Kidney (tissue), 14 donors: ENCODE measurements around the gene POLR1E. TPM values are rescaled to one million over a fixed set of nuclear protein-coding genes. Genes with fewer than 3 reads are reported as not detected.

ENCODE experiments used
- DNase-seq, 5 donors: peaks; one replicate each; pipeline ENCODE4 v3.0.0-alpha.2; 2013 to 2020
- FAIRE-seq: peaks from 2 replicates; lab custom pipeline; 2012; peaks lifted over from hg19 to GRCh38; lab: Jason Lieb, UNC
- H3K27ac ChIP-seq, 2 donors: one replicate each; pipeline ENCODE4 v1.7.0; 2013; ENCODE audit warnings: low read depth in 2 of 2, low read length in 2 of 2, inconsistent platforms in 1 of 2
- H3K27me3 ChIP-seq: one replicate; pipeline ENCODE4 v1.7.1; 2013; ENCODE audit warnings: low read length, inconsistent platforms; ENCODE audit not compliant: control insufficient read depth, insufficient read depth
- H3K36me3 ChIP-seq, 3 donors: one replicate each; pipeline versions ENCODE4 v1.7.0 to v1.7.1; 2013; ENCODE audit warnings: low read length in 3 of 3, control low read depth in 1 of 3, inconsistent platforms in 1 of 3; ENCODE audit not compliant: insufficient read depth in 3 of 3, control insufficient read depth in 2 of 3
- H3K4me1 ChIP-seq, 3 donors: one replicate each; pipeline versions ENCODE4 v1.7.0 to v1.7.1; 2013; ENCODE audit warnings: low read length in 3 of 3, inconsistent platforms in 1 of 3, low read depth in 1 of 3; ENCODE audit not compliant: control insufficient read depth in 2 of 3, insufficient read depth in 2 of 3
- H3K4me3 ChIP-seq, 3 donors: one replicate each; pipeline versions ENCODE4 v1.7.0 to v1.8.1; 2013; ENCODE audit warnings: low read length in 3 of 3, control low read depth in 1 of 3, inconsistent platforms in 1 of 3
- H3K9ac ChIP-seq, 3 donors: one replicate each; pipeline versions ENCODE4 v1.7.0 to v1.7.1; 2013; ENCODE audit warnings: low read length in 3 of 3, control low read depth in 1 of 3, inconsistent platforms in 1 of 3
- H3K9me3 ChIP-seq, 3 donors: one replicate each; pipeline versions ENCODE4 v1.7.0 to v1.7.1; 2013; ENCODE audit warnings: low read length in 3 of 3, control low read depth in 1 of 3, inconsistent platforms in 1 of 3; ENCODE audit not compliant: control insufficient read depth in 2 of 3, insufficient read depth in 1 of 3
- CTCF ChIP-seq: IDR thresholded peaks from 3 replicates; pipeline ENCODE4 v1.5.1; 2012; ENCODE audit warnings: mild to moderate bottlenecking, moderate library complexity, borderline replicate concordance; ENCODE audit not compliant: insufficient read depth; ENCODE audit errors: extremely low read depth
- intact Hi-C: fragments of 100-400 bp; cut with DNase I; formaldehyde crosslinking; loops from one replicate; pipeline ENCODE4 v1.11.1; 2022
- polyA plus RNA-seq: library from polyadenylated mRNA; stranded (reverse); fragments of 350-450 nt; fragmentation: Illumina TruSeq; extraction: RNeasy Lipid Tissue Mini Kit (QIAGEN cat#74804); gene quantifications from one replicate; pipeline ENCODE4 v1.2.3, GENCODE V29; 2014; ENCODE audit warnings: low read depth, low replicate concordance; ENCODE audit not compliant: insufficient read depth
- total RNA-seq: library from RNA; stranded (reverse); fragmentation: NEBNext Ultra II Directional; extraction: Animal tissue kit (Norgen Biotek cat#: 25700); gene quantifications from one replicate; pipeline ENCODE4 v1.2.1, GENCODE V29; 2021
- donor health status: control.
- donor health status: control.
- donor health status: control.
- donor health status: control.
- donor health status: control.
- donor health status: DM: yes; HTN: yes; CAD: no.
- donor health status: Normal renal cell carcinoma (clear cell type).

Gene POLR1E
- total and polyA plus RNA-seq, 2 donors from 2014 or later: 8.2 to 17.2 TPM

- H3K27me3 ChIP-seq: no peaks in the 10 kb centered on the region
- intact Hi-C loops: no loop called here
- FAIRE-seq (no peak), DNase-seq (no peak)
- peaks cover 8 to 43% (median 32%) of the 10 kb centered on the region in 3 donors for H3K36me3 ChIP-seq
- no peaks in the 10 kb centered on the region for H3K9me3 ChIP-seq
- H3K27ac ChIP-seq: no peak overlapping the region
- no peak overlapping the region for H3K9ac ChIP-seq
- no peak overlapping the region for H3K4me3 ChIP-seq
- peaks cover 0 to 2% (median 0%) of the 10 kb centered on the region in 3 donors for H3K4me1 ChIP-seq
- no peak for TF ChIP-seq CTCF
Observed at GRCh38 chr9:37442556-37442955, 43.2 kb upstream of the POLR1E start.

DNA sequence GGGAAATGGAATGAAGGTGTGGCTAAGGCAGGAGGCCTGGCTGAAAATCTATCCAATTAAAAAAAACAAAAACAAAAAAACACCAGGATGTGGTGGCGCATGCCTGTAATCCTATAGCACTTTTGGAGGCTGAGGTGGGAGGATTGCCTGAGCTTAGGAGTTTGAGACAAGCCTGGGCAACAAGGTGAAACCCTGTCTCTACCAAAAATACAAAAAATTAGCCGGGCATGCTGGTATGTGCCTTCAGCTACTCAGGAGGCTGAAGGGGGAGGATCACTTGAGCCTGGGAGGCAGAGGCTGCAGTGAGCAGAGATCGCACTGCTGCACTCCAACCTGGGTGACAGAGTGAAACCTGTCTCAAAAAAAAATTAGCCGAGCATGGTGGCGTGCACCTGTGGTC, 42.2 kb upstream of the POLR1E start:
- H3K4me1 ChIP-seq: peaks cover 0 to 2% (median 0%) of the 10 kb centered on the region in 3 donors
- no peak for FAIRE-seq

GRCh38 chr9:37444890-37445289, 40.9 kb upstream of the POLR1E start:
- Histone ChIP-seq H3K9ac (no peak overlapping the region), H3K27me3 (no peaks in the 10 kb centered on the region), H3K4me1 (peaks cover 0 to 2% (median 0%) of the 10 kb centered on the region in 3 donors), H3K36me3 (peaks cover 4 to 23% (median 18%) of the 10 kb centered on the region in 3 donors), H3K9me3 (no peaks in the 10 kb centered on the region), H3K27ac (no peak overlapping the region), H3K4me3 (no peak overlapping the region)
- FAIRE-seq: no peak
- intact Hi-C loops: no loop called here
- no peak for TF ChIP-seq CTCF
- no peak for DNase-seq

More for the DNA sequence above, 42.2 kb upstream of the POLR1E start:
- H3K9me3 ChIP-seq: no peaks in the 10 kb centered on the region
- H3K27me3 ChIP-seq: no peaks in the 10 kb centered on the region
- H3K4me3 ChIP-seq: no peak overlapping the region
- no peak overlapping the region for H3K9ac ChIP-seq
- intact Hi-C loops: no loop called here
- H3K36me3 ChIP-seq: peaks cover 7 to 35% (median 28%) of the 10 kb centered on the region in 3 donors
- TF ChIP-seq CTCF: no peak
- H3K27ac ChIP-seq: no peak overlapping the region
- no peak for DNase-seq

- DNase-seq: no peak
- intact Hi-C loops: no loop called here
- H3K27ac ChIP-seq: no peak overlapping the region
- peaks cover 0 to 2% (median 0%) of the 10 kb centered on the region in 3 donors for H3K4me1 ChIP-seq
- TF ChIP-seq CTCF: no peak
- no peak overlapping the region for H3K4me3 ChIP-seq
- H3K36me3 ChIP-seq: peaks cover 4 to 14% (median 13%) of the 10 kb centered on the region in 3 donors
- no peaks in the 10 kb centered on the region for H3K9me3 ChIP-seq
- no peaks in the 10 kb centered on the region for H3K27me3 ChIP-seq
- FAIRE-seq: no peak
- no peak overlapping the region for H3K9ac ChIP-seq
Observed at GRCh38 chr9:37445832-37446231, 39.9 kb upstream of the POLR1E start.
